Measurements from ENCODE around the gene MYH14.

Gene MYH14

GRCh38 chr19:50288954-50289353 is 85.5 kb downstream of the MYH14 start:
- no peak overlapping the region for H3K27ac ChIP-seq (ENCODE audit: low read depth, low read length, severe bottlenecking)
- WGBS, 2 experiments (ENCODE audit: insufficient coverage in 2 of 2) = 79 to 87% methylated on average over 3 to 5 of the region's 5 CpGs
- peaks cover 20% of the 10 kb centered on the region for H3K9me3 ChIP-seq (ENCODE audit: control insufficient read depth, low read length)
- H3K36me3 ChIP-seq (ENCODE audit: control insufficient read depth, insufficient read depth, low read length) = no peaks in the 10 kb centered on the region
- no peaks in the 10 kb centered on the region for H3K4me1 ChIP-seq (ENCODE audit: control insufficient read depth, insufficient read depth, low read length, poor library complexity, severe bottlenecking)
- no peak overlapping the region for H3K4me3 ChIP-seq (ENCODE audit: extremely low read depth, insufficient read depth, low read length, poor library complexity, severe bottlenecking)

DNA sequence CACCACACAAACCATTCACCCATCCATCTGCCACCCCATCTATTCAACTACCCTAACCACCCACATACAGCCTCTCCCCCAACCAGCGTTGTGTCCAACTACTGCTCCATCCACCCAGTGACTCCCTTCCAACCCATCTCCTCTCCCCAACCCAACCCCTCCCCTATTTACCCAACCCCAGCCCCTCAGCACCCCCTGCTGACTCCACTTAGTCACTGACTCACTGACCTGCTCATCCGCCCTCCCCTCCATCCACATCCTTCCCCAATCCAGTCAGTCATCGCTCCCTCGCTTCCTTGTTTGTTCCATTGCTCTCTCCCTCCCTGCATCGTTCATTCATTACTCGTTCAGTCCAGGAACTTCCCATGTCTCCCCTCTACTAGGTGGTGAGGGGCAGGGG is 86.6 kb downstream of the MYH14 start:
- Histone ChIP-seq H3K9me3 (ENCODE audit: control insufficient read depth, low read length) (peaks cover 19% of the 10 kb centered on the region), H3K4me1 (ENCODE audit: control insufficient read depth, insufficient read depth, low read length, poor library complexity, severe bottlenecking) (no peaks in the 10 kb centered on the region), H3K36me3 (ENCODE audit: control insufficient read depth, insufficient read depth, low read length) (no peaks in the 10 kb centered on the region), H3K27ac (ENCODE audit: low read depth, low read length, severe bottlenecking) (no peak overlapping the region), H3K4me3 (ENCODE audit: extremely low read depth, insufficient read depth, low read length, poor library complexity, severe bottlenecking) (no peak overlapping the region)
- WGBS, 2 experiments (ENCODE audit: insufficient coverage in 2 of 2) = 86 to 93% methylated on average over 4 of the region's 6 CpGs

DNA sequence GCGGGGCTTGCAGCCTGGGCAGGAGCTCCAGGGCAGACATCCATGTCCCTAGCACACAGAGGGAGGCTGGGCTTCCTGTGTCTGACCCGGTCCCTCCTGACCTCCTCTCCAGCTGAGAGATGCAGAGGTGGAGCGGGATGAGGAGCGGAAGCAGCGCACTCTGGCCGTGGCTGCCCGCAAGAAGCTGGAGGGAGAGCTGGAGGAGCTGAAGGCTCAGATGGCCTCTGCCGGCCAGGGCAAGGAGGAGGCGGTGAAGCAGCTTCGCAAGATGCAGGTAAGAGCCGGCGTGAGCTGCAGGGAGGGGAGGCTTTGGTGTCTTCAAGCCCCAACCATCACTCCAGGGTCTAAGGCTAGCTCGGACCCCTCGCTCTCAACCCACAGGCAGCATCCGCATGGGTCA is 87.4 kb downstream of the MYH14 start:
- H3K4me1 ChIP-seq (ENCODE audit: control insufficient read depth, insufficient read depth, low read length, poor library complexity, severe bottlenecking) = no peaks in the 10 kb centered on the region

DNA sequence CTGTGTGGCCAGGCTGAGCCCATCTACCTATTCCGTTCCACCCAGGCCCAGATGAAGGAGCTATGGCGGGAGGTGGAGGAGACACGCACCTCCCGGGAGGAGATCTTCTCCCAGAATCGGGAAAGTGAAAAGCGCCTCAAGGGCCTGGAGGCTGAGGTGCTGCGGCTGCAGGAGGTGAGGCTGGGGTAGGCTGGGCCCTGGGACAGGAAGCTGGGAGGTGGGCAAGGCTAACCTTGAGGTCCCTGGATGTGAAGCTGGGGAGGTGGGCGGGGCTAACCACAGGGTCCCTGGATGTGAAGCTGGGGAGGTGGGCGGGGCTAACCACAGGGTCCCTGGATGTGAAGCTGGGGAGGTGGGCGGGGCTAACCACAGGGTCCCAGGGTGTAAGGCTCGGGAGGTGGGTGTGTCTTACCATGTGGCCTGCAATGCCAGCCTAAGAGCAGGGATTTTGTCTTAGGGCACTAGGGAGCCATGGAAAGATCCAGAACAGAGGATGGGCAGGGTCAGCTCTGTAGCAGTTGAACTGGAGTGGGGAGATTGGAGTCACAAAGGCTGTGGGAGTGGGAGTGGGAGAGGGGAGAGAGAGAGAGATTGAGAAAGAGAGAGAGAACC is 88.9 kb downstream of the MYH14 start:
- 85 to 86% methylated on average over 7 to 11 of the region's 11 CpGs for WGBS, 2 experiments (ENCODE audit: insufficient coverage in 2 of 2)
- H3K27ac ChIP-seq (ENCODE audit: low read depth, low read length, severe bottlenecking) = no peak overlapping the region
- H3K36me3 ChIP-seq (ENCODE audit: control insufficient read depth, insufficient read depth, low read length) = no peaks in the 10 kb centered on the region
- no peaks in the 10 kb centered on the region for H3K4me1 ChIP-seq (ENCODE audit: control insufficient read depth, insufficient read depth, low read length, poor library complexity, severe bottlenecking)
- peaks cover 10% of the 10 kb centered on the region for H3K9me3 ChIP-seq (ENCODE audit: control insufficient read depth, low read length)
- H3K4me3 ChIP-seq (ENCODE audit: extremely low read depth, insufficient read depth, low read length, poor library complexity, severe bottlenecking) = no peak overlapping the region

More for the DNA sequence above, 87.4 kb downstream of the MYH14 start:
- no peak overlapping the region for H3K27ac ChIP-seq (ENCODE audit: low read depth, low read length, severe bottlenecking)
- H3K9me3 ChIP-seq (ENCODE audit: control insufficient read depth, low read length) = peaks cover 16% of the 10 kb centered on the region
- no peak overlapping the region for H3K4me3 ChIP-seq (ENCODE audit: extremely low read depth, insufficient read depth, low read length, poor library complexity, severe bottlenecking)
- WGBS, 2 experiments (ENCODE audit: insufficient coverage in 2 of 2) = 70 to 78% methylated on average over 13 to 15 of the region's 15 CpGs
- no peaks in the 10 kb centered on the region for H3K36me3 ChIP-seq (ENCODE audit: control insufficient read depth, insufficient read depth, low read length)

DNA sequence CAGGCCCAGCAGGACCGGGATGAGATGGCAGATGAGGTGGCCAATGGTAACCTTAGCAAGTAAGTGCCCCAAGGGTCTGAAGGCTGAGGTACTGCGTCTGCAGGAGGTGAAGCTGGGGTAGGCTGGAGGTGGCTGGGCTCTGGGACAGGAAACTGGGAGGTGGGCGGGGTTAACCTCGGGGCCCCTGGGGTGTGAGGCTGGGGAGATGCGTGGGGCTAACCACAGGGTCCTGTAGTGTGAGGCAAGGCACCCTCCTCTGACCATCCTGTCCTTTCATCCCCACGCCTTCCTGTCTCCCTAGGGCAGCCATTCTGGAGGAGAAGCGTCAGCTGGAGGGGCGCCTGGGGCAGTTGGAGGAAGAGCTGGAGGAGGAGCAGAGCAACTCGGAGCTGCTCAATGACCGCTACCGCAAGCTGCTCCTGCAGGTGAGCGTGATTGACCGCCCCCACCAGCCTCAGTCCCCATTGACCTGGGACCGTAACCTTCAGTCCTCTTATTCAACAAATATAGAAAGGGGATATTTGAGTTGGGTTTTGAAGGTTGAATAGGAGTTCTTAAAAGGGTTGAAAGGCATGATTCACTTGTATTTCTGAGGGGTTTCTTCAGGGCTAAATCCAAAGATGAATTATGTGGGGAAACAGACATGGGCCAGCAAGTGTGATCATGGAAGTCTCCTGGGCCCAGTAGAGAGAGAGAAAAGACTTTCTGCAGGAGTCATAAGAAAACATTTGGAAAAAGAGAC is 90.0 kb downstream of the MYH14 start:
- WGBS, 2 experiments (ENCODE audit: insufficient coverage in 2 of 2) = 71 to 92% methylated on average over 4 to 9 of the region's 14 CpGs
- H3K4me1 ChIP-seq (ENCODE audit: control insufficient read depth, insufficient read depth, low read length, poor library complexity, severe bottlenecking) = no peaks in the 10 kb centered on the region
- peaks cover 10% of the 10 kb centered on the region for H3K9me3 ChIP-seq (ENCODE audit: control insufficient read depth, low read length)
- no peak overlapping the region for H3K4me3 ChIP-seq (ENCODE audit: extremely low read depth, insufficient read depth, low read length, poor library complexity, severe bottlenecking)
- no peaks in the 10 kb centered on the region for H3K36me3 ChIP-seq (ENCODE audit: control insufficient read depth, insufficient read depth, low read length)
- H3K27ac ChIP-seq (ENCODE audit: low read depth, low read length, severe bottlenecking) = no peak overlapping the region

DNA sequence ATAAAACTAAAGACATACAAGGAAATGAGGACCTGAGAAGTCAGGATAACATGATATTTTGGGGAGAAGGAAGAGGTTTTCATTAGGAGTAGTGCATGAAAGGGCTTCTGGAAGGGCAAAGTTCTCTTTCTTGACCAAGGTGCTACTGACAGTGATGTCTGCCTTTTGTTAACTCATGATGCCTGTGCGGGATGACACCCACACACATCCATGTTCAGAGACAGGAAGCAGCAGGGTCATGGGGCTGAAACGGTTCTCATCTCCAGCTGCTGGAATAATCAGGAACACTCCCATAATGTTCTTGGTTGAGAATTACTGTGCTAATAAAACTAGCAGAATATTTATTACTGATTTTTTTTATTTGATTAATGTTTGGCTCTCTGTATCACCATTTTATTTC is 96.6 kb downstream of the MYH14 start:
- no peak overlapping the region for H3K27ac ChIP-seq (ENCODE audit: low read depth, low read length, severe bottlenecking)
- 82% methylated on average over 1 of the region's 2 CpGs; no CpG with 5 or more reads in 1 of the 2 experiments for WGBS, 2 experiments (ENCODE audit: insufficient coverage in 2 of 2)
- H3K4me1 ChIP-seq (ENCODE audit: control insufficient read depth, insufficient read depth, low read length, poor library complexity, severe bottlenecking) = no peaks in the 10 kb centered on the region
- peaks cover 3% of the 10 kb centered on the region for H3K9me3 ChIP-seq (ENCODE audit: control insufficient read depth, low read length)
- H3K4me3 ChIP-seq (ENCODE audit: extremely low read depth, insufficient read depth, low read length, poor library complexity, severe bottlenecking) = no peak overlapping the region
- H3K36me3 ChIP-seq (ENCODE audit: control insufficient read depth, insufficient read depth, low read length) = no peaks in the 10 kb centered on the region

DNA sequence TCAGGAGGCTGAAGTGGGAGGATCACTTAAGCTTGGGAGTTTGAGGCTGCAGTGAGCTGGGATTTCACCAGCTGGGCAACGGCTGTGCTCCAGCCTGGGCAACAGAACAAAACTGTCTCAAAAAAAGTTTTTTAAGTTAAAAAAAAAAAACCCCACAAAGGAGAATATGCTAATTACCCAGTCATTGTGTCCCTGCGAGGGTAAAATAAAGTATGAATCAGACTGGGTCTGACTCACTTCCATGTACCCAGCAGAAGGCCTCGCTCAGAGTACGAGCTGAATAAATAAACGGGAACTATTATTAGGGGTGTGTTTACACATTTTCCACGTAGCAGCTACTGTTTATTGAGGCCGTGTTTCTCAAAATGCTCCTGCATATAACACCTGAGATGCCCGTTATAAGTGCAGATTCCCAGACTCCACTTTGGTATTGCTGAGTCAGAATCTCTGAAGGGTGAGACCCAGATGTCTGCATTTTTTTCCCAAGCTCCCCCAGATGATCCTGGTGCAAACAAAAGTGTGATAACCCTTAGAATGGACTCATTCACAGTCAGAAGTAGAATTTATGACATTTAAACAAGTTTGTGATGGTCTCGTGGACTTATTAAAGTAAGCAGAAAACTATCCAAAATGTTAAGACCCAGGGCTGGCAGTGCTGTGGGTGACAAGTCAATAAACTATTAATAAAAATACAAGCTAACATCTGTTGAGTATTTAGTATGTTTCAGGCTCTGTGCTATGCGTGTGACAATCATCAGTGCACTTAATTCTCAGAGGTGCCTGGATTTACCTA is 97.6 kb downstream of the MYH14 start:
- Histone ChIP-seq H3K36me3 (ENCODE audit: control insufficient read depth, insufficient read depth, low read length) (no peaks in the 10 kb centered on the region), H3K9me3 (ENCODE audit: control insufficient read depth, low read length) (peaks cover 3% of the 10 kb centered on the region), H3K27ac (ENCODE audit: low read depth, low read length, severe bottlenecking) (no peak overlapping the region), H3K4me3 (ENCODE audit: extremely low read depth, insufficient read depth, low read length, poor library complexity, severe bottlenecking) (no peak overlapping the region), H3K4me1 (ENCODE audit: control insufficient read depth, insufficient read depth, low read length, poor library complexity, severe bottlenecking) (no peaks in the 10 kb centered on the region)
- WGBS, 2 experiments (ENCODE audit: insufficient coverage in 2 of 2) = 73 to 78% methylated on average over 5 to 8 of the region's 10 CpGs

- Histone ChIP-seq H3K4me3 (ENCODE audit: extremely low read depth, insufficient read depth, low read length, poor library complexity, severe bottlenecking) (no peak overlapping the region), H3K27ac (ENCODE audit: low read depth, low read length, severe bottlenecking) (no peak overlapping the region), H3K4me1 (ENCODE audit: control insufficient read depth, insufficient read depth, low read length, poor library complexity, severe bottlenecking) (no peaks in the 10 kb centered on the region), H3K9me3 (ENCODE audit: control insufficient read depth, low read length) (peaks cover 3% of the 10 kb centered on the region), H3K36me3 (ENCODE audit: control insufficient read depth, insufficient read depth, low read length) (no peaks in the 10 kb centered on the region)
- 75 to 84% methylated on average over 6 to 8 of the region's 10 CpGs for WGBS, 2 experiments (ENCODE audit: insufficient coverage in 2 of 2)
These were observed 98.2 kb downstream of the MYH14 start for GRCh38 chr19:50301607-50301971.

DNA sequence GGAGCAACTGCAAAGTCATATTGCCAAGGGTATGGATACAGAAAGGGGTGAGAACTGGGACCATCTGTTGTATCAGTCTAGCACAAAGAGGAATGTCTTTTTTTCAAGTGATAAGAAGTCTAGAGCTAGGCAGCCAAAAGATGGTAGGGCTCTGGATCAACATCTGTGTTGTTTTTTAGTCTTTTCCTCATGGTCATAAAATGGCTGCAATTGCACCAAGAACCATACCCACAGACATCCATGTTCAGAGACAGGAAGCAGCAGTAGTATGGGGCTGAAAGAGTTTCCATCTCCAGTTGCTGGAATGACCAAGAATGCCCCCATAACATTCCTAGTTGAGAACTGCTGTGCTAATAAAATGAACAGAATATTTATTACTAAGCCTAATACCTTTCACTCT is 100.1 kb downstream of the MYH14 start:
- Histone ChIP-seq H3K36me3 (ENCODE audit: control insufficient read depth, insufficient read depth, low read length) (no peaks in the 10 kb centered on the region), H3K9me3 (ENCODE audit: control insufficient read depth, low read length) (peaks cover 3% of the 10 kb centered on the region)

GRCh38 chr19:50308991-50309390 is 105.6 kb downstream of the MYH14 start:
- WGBS, 2 experiments (ENCODE audit: insufficient coverage in 2 of 2) = 72 to 89% methylated on average over 15 to 20 of the region's 21 CpGs

More for the DNA sequence above, 100.1 kb downstream of the MYH14 start:
- Histone ChIP-seq H3K4me3 (ENCODE audit: extremely low read depth, insufficient read depth, low read length, poor library complexity, severe bottlenecking) (no peak overlapping the region), H3K27ac (ENCODE audit: low read depth, low read length, severe bottlenecking) (no peak overlapping the region), H3K4me1 (ENCODE audit: control insufficient read depth, insufficient read depth, low read length, poor library complexity, severe bottlenecking) (no peaks in the 10 kb centered on the region)

More at GRCh38 chr19:50308991-50309390, 105.6 kb downstream of the MYH14 start:
- Histone ChIP-seq H3K36me3 (ENCODE audit: control insufficient read depth, insufficient read depth, low read length) (no peaks in the 10 kb centered on the region), H3K4me3 (ENCODE audit: extremely low read depth, insufficient read depth, low read length, poor library complexity, severe bottlenecking) (no peak overlapping the region), H3K9me3 (ENCODE audit: control insufficient read depth, low read length) (no peaks in the 10 kb centered on the region), H3K4me1 (ENCODE audit: control insufficient read depth, insufficient read depth, low read length, poor library complexity, severe bottlenecking) (no peaks in the 10 kb centered on the region), H3K27ac (ENCODE audit: low read depth, low read length, severe bottlenecking) (no peak overlapping the region)
